ENCODE results near the gene PSMB7. TPM values are rescaled to one million over a fixed set of nuclear protein-coding genes. Genes with fewer than 3 reads are reported as not detected.

The PSMB7 gene
- total RNA-seq, 1 donor from 2014 or later: 73.5 TPM

DNA sequence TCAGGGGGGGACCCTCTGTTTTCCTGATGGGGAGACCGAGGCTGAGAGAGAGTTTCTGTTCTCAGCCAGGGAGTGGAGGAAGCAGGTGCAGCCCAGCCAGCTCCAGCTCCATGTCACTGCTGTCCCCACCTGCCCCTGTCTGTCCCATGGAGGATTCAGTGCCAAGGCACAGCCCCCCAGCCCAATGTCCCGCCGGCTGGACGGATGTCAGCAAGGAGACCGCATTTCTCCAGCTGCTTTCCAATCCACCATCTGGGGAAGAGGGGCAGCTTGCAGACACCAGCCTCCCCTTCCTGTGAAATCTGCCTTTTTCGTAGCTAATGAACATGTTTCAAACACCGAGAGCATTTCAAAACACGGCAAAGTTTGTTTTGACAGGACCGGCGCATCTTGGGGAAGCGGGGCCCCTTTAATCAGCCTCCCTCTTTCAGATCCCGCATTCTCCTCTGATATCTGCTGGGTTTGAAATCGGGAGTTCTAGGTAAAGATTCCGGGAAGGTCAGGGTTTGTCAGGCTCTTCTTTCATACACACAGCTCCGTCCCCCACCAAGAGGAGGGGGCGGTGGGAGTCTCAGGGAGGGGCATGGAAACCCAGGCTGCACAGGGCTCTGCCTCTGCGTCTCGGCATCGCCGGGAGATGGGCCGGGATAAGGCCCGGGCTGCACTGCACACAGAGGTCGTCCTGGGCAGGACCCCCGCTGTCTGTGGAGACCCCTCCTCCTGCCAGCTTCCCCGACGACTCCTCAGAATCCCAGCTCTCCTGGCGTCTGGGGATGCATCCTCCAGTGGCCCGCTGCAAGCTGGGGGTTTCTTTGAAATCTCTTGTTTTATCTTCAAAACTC lies 82.7 kb downstream of the PSMB7 start:
- DNase-seq: no peak
- intact Hi-C loops (cut with DNase I): no loop called here
- no peak for ATAC-seq

DNA sequence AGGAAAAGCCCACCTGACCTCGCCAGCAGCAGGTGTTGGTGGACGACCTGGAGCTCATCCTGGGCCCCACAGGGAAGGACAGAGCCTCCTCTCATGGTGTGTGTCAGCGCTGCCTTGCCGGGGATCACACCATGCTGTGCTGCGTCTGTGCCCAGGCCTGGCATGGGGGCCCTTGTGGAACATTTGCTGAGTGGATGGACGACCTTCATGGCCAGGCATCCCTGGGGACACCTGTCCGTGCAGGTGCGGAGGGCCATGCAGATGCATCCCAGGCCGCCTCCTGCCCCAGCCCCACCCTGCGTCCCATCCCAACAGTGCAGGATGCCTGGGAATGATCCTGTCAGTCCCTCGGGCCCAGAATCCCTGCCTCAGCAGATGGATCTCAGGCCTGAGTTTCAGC lies 83.7 kb downstream of the PSMB7 start:
- H3K9me3 ChIP-seq: no peaks in the 10 kb centered on the region
- no peak overlapping the region for H3K27ac ChIP-seq
- intact Hi-C loops (cut with DNase I): no loop called here
- no peak for TF ChIP-seq CTCF (IDR thresholded peaks at IDR 0.05)
- ATAC-seq (no peak), DNase-seq (no peak)
- no peaks in the 10 kb centered on the region for H3K4me1 ChIP-seq
- peaks cover 74% of the 10 kb centered on the region for H3K36me3 ChIP-seq
- no peaks in the 10 kb centered on the region for H3K27me3 ChIP-seq
- no peak overlapping the region for H3K4me3 ChIP-seq

More for the DNA sequence above, 82.7 kb downstream of the PSMB7 start:
- no peaks in the 10 kb centered on the region for H3K9me3 ChIP-seq
- TF ChIP-seq CTCF (IDR thresholded peaks at IDR 0.05): no peak
- peaks cover 72% of the 10 kb centered on the region for H3K36me3 ChIP-seq
- no peak overlapping the region for H3K4me3 ChIP-seq
- no peak overlapping the region for H3K27ac ChIP-seq
- no peaks in the 10 kb centered on the region for H3K4me1 ChIP-seq
- no peaks in the 10 kb centered on the region for H3K27me3 ChIP-seq

DNA sequence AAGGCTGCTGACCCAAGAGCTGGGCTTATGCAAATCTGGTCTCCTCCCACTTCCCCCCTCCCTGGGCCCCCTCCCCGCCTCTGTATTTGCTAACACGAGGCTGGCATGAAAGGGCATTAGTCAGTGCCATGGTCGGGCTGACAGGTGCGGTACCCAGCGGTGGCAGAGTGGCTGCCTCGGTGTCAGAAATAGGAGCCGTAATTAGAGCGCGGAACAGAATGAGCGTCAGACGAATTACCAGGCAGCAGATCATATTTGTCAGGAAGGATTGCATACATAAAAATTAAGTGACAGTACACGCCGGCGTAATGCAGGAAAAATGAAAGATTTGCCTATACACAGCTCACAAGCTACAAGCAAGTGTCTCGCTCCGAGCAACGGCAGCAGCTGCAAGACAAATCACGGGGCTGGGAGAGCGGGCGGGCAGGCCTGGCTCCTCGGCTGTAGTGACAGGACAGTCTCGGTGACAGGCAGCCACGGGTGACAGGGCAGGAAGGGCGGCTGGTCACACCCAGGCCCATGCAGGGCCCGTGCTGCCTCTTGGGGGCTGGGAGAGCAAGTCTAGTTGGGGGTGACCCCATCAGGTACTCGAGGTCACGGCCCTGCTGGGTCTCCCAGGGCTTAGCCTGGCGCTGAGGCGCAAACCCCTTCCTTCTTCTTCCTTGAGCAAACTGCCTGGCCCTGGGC lies 85.1 kb downstream of the PSMB7 start:
- DNase-seq (no peak), ATAC-seq (no peak)
- Histone ChIP-seq H3K4me3 (no peak overlapping the region), H3K4me1 (no peaks in the 10 kb centered on the region), H3K27me3 (no peaks in the 10 kb centered on the region), H3K36me3 (peaks cover 83% of the 10 kb centered on the region), H3K27ac (no peak overlapping the region), H3K9me3 (no peaks in the 10 kb centered on the region)
- TF ChIP-seq CTCF (IDR thresholded peaks at IDR 0.05): no peak
- intact Hi-C loops (cut with DNase I): no loop called here

- no peak for TF ChIP-seq CTCF (IDR thresholded peaks at IDR 0.05)
- Histone ChIP-seq H3K4me3 (no peak overlapping the region), H3K27ac (no peak overlapping the region), H3K27me3 (no peaks in the 10 kb centered on the region), H3K9me3 (no peaks in the 10 kb centered on the region), H3K36me3 (peaks cover 83% of the 10 kb centered on the region), H3K4me1 (no peaks in the 10 kb centered on the region)
- no peak for ATAC-seq
- DNase-seq: no peak
- intact Hi-C loops (cut with DNase I): no loop called here
Measured at GRCh38 chr9:124329206-124329792, 85.9 kb downstream of the PSMB7 start.

DNA sequence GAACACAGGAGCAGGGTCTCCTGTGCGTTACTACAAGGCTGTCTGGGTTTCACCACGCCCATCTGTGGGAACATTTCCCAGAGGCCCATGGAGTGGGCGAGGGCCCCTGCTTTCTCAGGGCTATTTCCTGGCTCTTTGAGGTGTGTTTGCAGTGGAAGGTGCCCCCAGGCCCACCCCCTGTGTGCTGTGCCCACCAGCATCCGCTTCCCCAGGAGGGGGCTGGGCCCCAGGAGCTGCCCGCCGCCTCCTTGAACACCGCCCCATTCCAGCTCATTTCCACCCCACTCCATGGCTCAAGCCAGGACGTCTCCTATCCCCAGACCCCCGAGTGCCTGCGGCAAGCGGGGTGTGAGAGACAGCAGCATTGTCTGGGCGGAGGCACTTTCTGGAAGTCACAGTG lies 87.0 kb downstream of the PSMB7 start:
- DNase-seq (no peak), ATAC-seq (no peak)
- peaks cover 93% of the 10 kb centered on the region for H3K36me3 ChIP-seq
- H3K9me3 ChIP-seq: no peaks in the 10 kb centered on the region
- no peaks in the 10 kb centered on the region for H3K4me1 ChIP-seq
- no peak for TF ChIP-seq CTCF (IDR thresholded peaks at IDR 0.05)
- no peak overlapping the region for H3K27ac ChIP-seq
- intact Hi-C loops (cut with DNase I): no loop called here
- H3K4me3 ChIP-seq: no peak overlapping the region
- no peaks in the 10 kb centered on the region for H3K27me3 ChIP-seq
